Endothelial cell of umbilical vein (primary cell): ENCODE measurements around the gene TM4SF5. TPM values are rescaled to one million over a fixed set of nuclear protein-coding genes. Genes with fewer than 3 reads are reported as not detected.

Experiments
- BruUV-seq: library from RNA; stranded (reverse); fragments of 400-500 nt; replicated peaks from 2 replicates; lab custom pipeline; 2021; lab: Mats Ljungman, UMichigan
- CTCF ChIA-PET: fragments of 300-600, 350-600 bp; sonication (Branson Sonifier 250); formaldehyde crosslinking; loops from one replicate; lab custom pipeline; 2021; ENCODE audit warnings: antibody characterized with exemption, inconsistent platforms; lab: Charles Lee
- POLR2A ChIA-PET: fragments of 300-600, 350-600 bp; sonication (Branson Sonifier 250); formaldehyde crosslinking; loops from one replicate; lab custom pipeline; 2021; ENCODE audit warnings: antibody characterized with exemption, inconsistent platforms; lab: Charles Lee
- DNase-seq: peaks from one replicate; pipeline ENCODE4 v3.0.0-alpha.2; 2011; ENCODE audit warnings: low read depth, low spot score
- FAIRE-seq: peaks from 2 replicates; lab custom pipeline; 2011; peaks lifted over from hg19 to GRCh38; lab: Jason Lieb, UNC
- H2AFZ ChIP-seq: 2 replicates; pipeline ENCODE4 v1.6.0; 2012; ENCODE audit warnings: low read depth, low read length, control low read depth, inconsistent platforms
- H3K27ac ChIP-seq: 2 replicates; pipeline ENCODE4 v1.5.1; 2011; ENCODE audit warnings: low read depth, mild to moderate bottlenecking, control low read depth, low read length, moderate library complexity; ENCODE audit not compliant: insufficient read depth
- H3K27me3 ChIP-seq, 2 experiments: 2 replicates each; pipeline versions ENCODE4 v1.6.0 to v1.6.1; 2011; ENCODE audit warnings: low read length in 2 of 2, mixed read lengths in 1 of 2; ENCODE audit not compliant: control insufficient read depth in 2 of 2, insufficient read depth in 2 of 2
- H3K36me3 ChIP-seq, 2 experiments: 2 replicates in 1 of 2; 3 replicates in 1 of 2; pipeline ENCODE4 v1.5.1; 2011; ENCODE audit warnings: low read length in 2 of 2, mild to moderate bottlenecking in 1 of 2, moderate library complexity in 1 of 2; ENCODE audit not compliant: control insufficient read depth in 2 of 2, insufficient read depth in 2 of 2; ENCODE audit errors: extremely low read depth in 1 of 2
- H3K4me1 ChIP-seq: 3 replicates; pipeline ENCODE4 v1.5.1; 2011; ENCODE audit warnings: mild to moderate bottlenecking, low read length; ENCODE audit not compliant: control insufficient read depth, insufficient read depth; ENCODE audit errors: extremely low read depth
- H3K4me2 ChIP-seq: 2 replicates; pipeline ENCODE4 v1.6.1; 2011; ENCODE audit warnings: low read length, control low read depth, mixed read lengths; ENCODE audit not compliant: insufficient read depth
- H3K4me3 ChIP-seq, 3 experiments: fragments of 200-600 bp in 1 of 3; sonication (generic), shearing (Covaris generic) in 1 of 3; replicated peaks in 1 of 3; 2 replicates each; pipeline ENCODE4 v1.5.1; 2011 to 2016; ENCODE audit warnings: control low read depth in 3 of 3, low read length in 3 of 3, mild to moderate bottlenecking in 2 of 3, inconsistent platforms in 1 of 3, low read depth in 1 of 3, moderate library complexity in 1 of 3; ENCODE audit not compliant: insufficient read depth in 1 of 3
- H3K79me2 ChIP-seq: 2 replicates; pipeline ENCODE4 v1.6.0; 2012; ENCODE audit warnings: low read length, inconsistent platforms; ENCODE audit not compliant: control insufficient read depth, insufficient read depth
- H3K9ac ChIP-seq: replicated peaks from 2 replicates; pipeline ENCODE3; 2011; ENCODE audit warnings: low read length, control low read depth; ENCODE audit not compliant: insufficient read depth; ENCODE audit errors: extremely low read depth
- H3K9me1 ChIP-seq: replicated peaks from 3 replicates; pipeline ENCODE4 v1.6.0; 2011; ENCODE audit warnings: mild to moderate bottlenecking, low read length; ENCODE audit not compliant: control insufficient read depth, insufficient read depth; ENCODE audit errors: extremely low read depth
- H3K9me3 ChIP-seq: replicated peaks from 2 replicates; pipeline ENCODE4 v1.5.1; 2012; ENCODE audit warnings: low read length, inconsistent platforms; ENCODE audit not compliant: control insufficient read depth, insufficient read depth
- H4K20me1 ChIP-seq: replicated peaks from 2 replicates; pipeline ENCODE3; 2011; ENCODE audit warnings: mild to moderate bottlenecking, low read length; ENCODE audit not compliant: control insufficient read depth, insufficient read depth; ENCODE audit errors: extremely low read depth
- EZH2 ChIP-seq: IDR thresholded peaks from 2 replicates; pipeline ENCODE4 v1.6.1; 2012; ENCODE audit warnings: borderline replicate concordance, low read depth, mild to moderate bottlenecking, moderate library complexity, low read length, inconsistent platforms; ENCODE audit not compliant: severe bottlenecking
- FOS ChIP-seq: IDR thresholded peaks from 2 replicates; pipeline ENCODE4 v1.6.1; 2011; ENCODE audit warnings: mild to moderate bottlenecking, low read length, moderate library complexity, borderline replicate concordance; ENCODE audit not compliant: insufficient read depth
- GATA2 ChIP-seq: IDR thresholded peaks from 2 replicates; pipeline ENCODE4 v1.7.0; 2011; ENCODE audit warnings: low read depth, mild to moderate bottlenecking, moderate library complexity, mixed read lengths, low read length; ENCODE audit not compliant: insufficient read length, insufficient read depth
- JUN ChIP-seq: IDR thresholded peaks from 2 replicates; pipeline ENCODE4 v1.6.1; 2011; ENCODE audit warnings: borderline replicate concordance, low read depth; ENCODE audit not compliant: insufficient read length, insufficient read depth
- MAX ChIP-seq: IDR thresholded peaks from 2 replicates; pipeline ENCODE4 v1.6.1; 2011; ENCODE audit not compliant: insufficient read depth, insufficient read length
- MYC ChIP-seq: IDR thresholded peaks from one replicate; pipeline ENCODE4 v1.6.1; 2011; ENCODE audit warnings: mild to moderate bottlenecking, low read depth, low read length
- POLR2A ChIP-seq: IDR thresholded peaks from 2 replicates; pipeline ENCODE4 v1.6.1; 2012; ENCODE audit warnings: low read depth, mild to moderate bottlenecking, control low read depth, low read length
- POLR2AphosphoS5 ChIP-seq: IDR thresholded peaks from 2 replicates; pipeline ENCODE4 v1.6.1; 2012; ENCODE audit warnings: low read depth, mild to moderate bottlenecking, control low read depth, low read length, moderate library complexity; ENCODE audit not compliant: insufficient read depth
- dilution Hi-C: fragments of 300-500 bp; cut with MboI; formaldehyde crosslinking; loops from one replicate; pipeline ENCODE4 v1.15.0; 2019; ENCODE audit warnings: low sequenced_read_pairs; ENCODE audit not compliant: extremely low pct_ligation_motif_present
- intact Hi-C: fragments of 100-400 bp; cut with micrococcal nuclease; formaldehyde crosslinking; loops from one replicate; pipeline ENCODE4 v1.10.0; 2022
- polyA plus RNA-seq, 4 experiments: library from polyadenylated mRNA; depleted of rRNA in 3 of 4; stranded (reverse) in 3 of 4; unstranded in 1 of 4; fragments of >200 nt; gene quantifications; 2 replicates each; pipeline versions ENCODE4 v1.2.1 to v1.2.3, GENCODE V29; 2011 to 2012; ENCODE audit warnings: missing spikeins in 1 of 4
- total RNA-seq: library from RNA; stranded (reverse); gene quantifications from 2 replicates; pipeline ENCODE4 v1.2.3, GENCODE V29; 2021
- TF ChIP-seq, protein P1 (sequence below), 2 donors: IDR thresholded peaks; 1 replicate in 1 of 2; 2 replicates in 1 of 2; pipeline ENCODE4 v1.5.1; 2011; ENCODE audit warnings: low read length in 2 of 2, mild to moderate bottlenecking in 2 of 2, moderate library complexity in 2 of 2, control low read depth in 1 of 2, inconsistent platforms in 1 of 2, low read depth in 1 of 2; ENCODE audit not compliant: insufficient read depth in 1 of 2; ENCODE audit errors: extremely low read depth in 1 of 2

The TM4SF5 gene
- total and polyA plus RNA-seq, 2 donors (not counting 3 experiments of a cell fraction or from before 2014, with no cell fraction given): not detected

GRCh38 chr17:4780325-4780955, 8.8 kb downstream of the TM4SF5 start:
- H3K36me3 ChIP-seq: no peaks in the 10 kb centered on the region
- H3K9me3 ChIP-seq: no peaks in the 10 kb centered on the region
- no peak overlapping the region for H3K4me2 ChIP-seq
- dilution Hi-C loops: no loop called here
- ChIA-PET POLR2A (no interaction called here), CTCF (interaction anchor here (0.8 to 2.6 kb wide), 5 partner anchors 9 to 98 kb away, joined by 3 to 13 read pairs (median 3); partner anchors contain the start of gene TM4SF5)
- no peaks in the 10 kb centered on the region for H3K79me2 ChIP-seq
- FAIRE-seq (no peak), DNase-seq (no peak)
- no peaks in the 10 kb centered on the region for H4K20me1 ChIP-seq
- intact Hi-C loops: no loop called here
- H3K4me1 ChIP-seq: peaks cover 2% of the 10 kb centered on the region
- BruUV-seq: no TSS peak
- no peak overlapping the region for H3K27ac ChIP-seq
- H3K9ac ChIP-seq: no peak overlapping the region
- no peak for TF ChIP-seq MYC
- no peak for TF ChIP-seq MAX
- no peak for TF ChIP-seq POLR2A
- no peak for TF ChIP-seq JUN
- TF ChIP-seq GATA2: no peak
- no peak for TF ChIP-seq EZH2
- TF ChIP-seq POLR2AphosphoS5: no peak
- no peak for TF ChIP-seq FOS
- TF ChIP-seq, protein P1, sequence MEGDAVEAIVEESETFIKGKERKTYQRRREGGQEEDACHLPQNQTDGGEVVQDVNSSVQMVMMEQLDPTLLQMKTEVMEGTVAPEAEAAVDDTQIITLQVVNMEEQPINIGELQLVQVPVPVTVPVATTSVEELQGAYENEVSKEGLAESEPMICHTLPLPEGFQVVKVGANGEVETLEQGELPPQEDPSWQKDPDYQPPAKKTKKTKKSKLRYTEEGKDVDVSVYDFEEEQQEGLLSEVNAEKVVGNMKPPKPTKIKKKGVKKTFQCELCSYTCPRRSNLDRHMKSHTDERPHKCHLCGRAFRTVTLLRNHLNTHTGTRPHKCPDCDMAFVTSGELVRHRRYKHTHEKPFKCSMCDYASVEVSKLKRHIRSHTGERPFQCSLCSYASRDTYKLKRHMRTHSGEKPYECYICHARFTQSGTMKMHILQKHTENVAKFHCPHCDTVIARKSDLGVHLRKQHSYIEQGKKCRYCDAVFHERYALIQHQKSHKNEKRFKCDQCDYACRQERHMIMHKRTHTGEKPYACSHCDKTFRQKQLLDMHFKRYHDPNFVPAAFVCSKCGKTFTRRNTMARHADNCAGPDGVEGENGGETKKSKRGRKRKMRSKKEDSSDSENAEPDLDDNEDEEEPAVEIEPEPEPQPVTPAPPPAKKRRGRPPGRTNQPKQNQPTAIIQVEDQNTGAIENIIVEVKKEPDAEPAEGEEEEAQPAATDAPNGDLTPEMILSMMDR (IDR thresholded peaks at IDR 0.05; ENCODE audit: extremely low read depth in 1 of 2, insufficient read depth in 1 of 2, low read depth in 1 of 2, low read length in 2 of 2): no peak
- H3K9me1 ChIP-seq: no peaks in the 10 kb centered on the region
- H2AFZ ChIP-seq: no peak overlapping the region
- H3K27me3 ChIP-seq: peaks cover 19 to 23% of the 10 kb centered on the region in 2 experiments
- H3K4me3 ChIP-seq: no peak overlapping the region
